ENCODE results near the gene ECI1. TPM values are rescaled to one million over a fixed set of nuclear protein-coding genes. Genes with fewer than 3 reads are reported as not detected.

The ECI1 gene
- polyA plus RNA-seq, 3 donors, result 29.9 to 74.5 (median 52.3) TPM

DNA sequence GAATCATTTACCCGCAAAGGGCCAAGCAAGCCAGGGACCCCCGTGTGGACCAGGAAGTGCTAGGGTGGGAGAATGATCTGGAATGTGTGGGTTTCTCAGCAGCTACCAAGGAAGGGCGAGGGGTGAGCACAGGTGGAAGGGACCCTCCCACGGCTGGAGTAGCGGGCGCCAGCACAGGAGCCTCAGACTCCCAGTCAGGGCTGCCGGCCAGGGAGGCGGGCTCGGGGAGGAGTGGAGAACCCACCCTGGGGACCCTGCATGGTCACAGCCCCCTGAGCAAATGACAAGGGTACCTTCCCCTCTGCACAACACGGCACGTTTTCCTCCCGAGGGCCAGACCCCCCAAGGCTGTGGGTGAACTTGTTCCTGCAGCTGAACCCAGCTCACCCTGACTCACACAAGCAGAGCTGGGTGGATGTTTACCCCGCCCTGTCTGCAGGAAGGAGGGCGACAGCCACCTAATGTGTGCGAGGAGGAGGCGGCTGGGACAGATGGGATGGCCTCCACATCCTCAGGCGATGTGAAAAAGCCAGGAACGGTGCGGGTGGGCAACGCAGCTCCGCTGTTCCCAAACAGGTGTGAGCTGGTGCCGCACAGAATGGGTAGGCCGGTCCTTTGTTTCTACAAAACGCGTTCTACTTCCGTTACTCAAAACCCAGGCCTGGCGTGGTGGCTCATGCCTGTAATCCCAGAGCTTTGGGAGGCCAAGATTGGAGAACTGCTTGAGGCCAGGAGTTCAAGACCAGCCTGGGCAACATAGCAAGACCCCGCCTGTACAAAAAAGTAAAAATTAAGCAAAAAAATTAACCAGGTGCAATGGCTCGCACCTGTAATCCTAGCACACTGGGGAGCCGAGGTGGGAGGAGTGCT lies 6.2 kb downstream of the ECI1 start:
- H3K4me3 Mint-ChIP-seq, result no peak overlapping the region
- peaks cover 35 to 70% of the 10 kb centered on the region in 2 donors for H3K36me3 Mint-ChIP-seq
- H3K27ac Mint-ChIP-seq, result peak overlapping the region in 2 of 7 donors; percentile 46 to 62
- H4K20me1 ChIP-seq (ENCODE audit: insufficient read depth, low read length), result no peaks in the 10 kb centered on the region
- H3K9ac ChIP-seq (ENCODE audit: insufficient read depth, low read length, poor library complexity, severe bottlenecking), result no peak overlapping the region
- H3K4me2 ChIP-seq (replicated peaks; ENCODE audit: extremely low read depth, low read length, poor library complexity, severe bottlenecking), result no peak overlapping the region
- no peak for DNase-seq
- no peaks in the 10 kb centered on the region for H3K27me3 ChIP-seq (ENCODE audit: control insufficient read depth in 2 of 2, insufficient read depth in 2 of 2, low read length in 2 of 2)
- H3K9me3 Mint-ChIP-seq, result peaks cover 0 to 3% (median 0%) of the 10 kb centered on the region in 7 donors
- no peaks in the 10 kb centered on the region for H3K9me3 ChIP-seq (replicated peaks in 1 of 2; ENCODE audit: control insufficient read depth in 1 of 2, insufficient read depth in 1 of 2, low read length in 2 of 2)
- peaks cover 47 to 48% of the 10 kb centered on the region in 2 donors for H3K36me3 ChIP-seq (replicated peaks in 1 of 2; ENCODE audit: control insufficient read depth in 1 of 2, insufficient read depth in 2 of 2, low read length in 2 of 2)
- H3K79me2 ChIP-seq (ENCODE audit: insufficient read depth, low read length), result peaks cover 10% of the 10 kb centered on the region
- intact Hi-C loops (cut with micrococcal nuclease), result loop anchor here in 1 of 2 donors (10.0 kb wide), 1 partner anchor 240 kb away; the partner anchor contains the start of gene ZNF598
- WGBS (ENCODE audit: insufficient coverage), result 97% methylated on average over 30 of the region's 30 CpGs
- H2AFZ ChIP-seq (ENCODE audit: insufficient read depth, low read depth, low read length, poor library complexity, severe bottlenecking), result no peak overlapping the region
- peaks cover 5% of the 10 kb centered on the region for H3K4me1 Mint-ChIP-seq
- peaks cover 2 to 3% of the 10 kb centered on the region in 2 donors for H3K4me1 ChIP-seq (ENCODE audit: control insufficient read depth in 1 of 2, insufficient read depth in 2 of 2, low read length in 2 of 2)
- H3K4me3 ChIP-seq (replicated peaks in 1 of 3; ENCODE audit: low read depth in 2 of 3, low read length in 3 of 3), result no peak overlapping the region
- TF ChIP-seq, protein P1, sequence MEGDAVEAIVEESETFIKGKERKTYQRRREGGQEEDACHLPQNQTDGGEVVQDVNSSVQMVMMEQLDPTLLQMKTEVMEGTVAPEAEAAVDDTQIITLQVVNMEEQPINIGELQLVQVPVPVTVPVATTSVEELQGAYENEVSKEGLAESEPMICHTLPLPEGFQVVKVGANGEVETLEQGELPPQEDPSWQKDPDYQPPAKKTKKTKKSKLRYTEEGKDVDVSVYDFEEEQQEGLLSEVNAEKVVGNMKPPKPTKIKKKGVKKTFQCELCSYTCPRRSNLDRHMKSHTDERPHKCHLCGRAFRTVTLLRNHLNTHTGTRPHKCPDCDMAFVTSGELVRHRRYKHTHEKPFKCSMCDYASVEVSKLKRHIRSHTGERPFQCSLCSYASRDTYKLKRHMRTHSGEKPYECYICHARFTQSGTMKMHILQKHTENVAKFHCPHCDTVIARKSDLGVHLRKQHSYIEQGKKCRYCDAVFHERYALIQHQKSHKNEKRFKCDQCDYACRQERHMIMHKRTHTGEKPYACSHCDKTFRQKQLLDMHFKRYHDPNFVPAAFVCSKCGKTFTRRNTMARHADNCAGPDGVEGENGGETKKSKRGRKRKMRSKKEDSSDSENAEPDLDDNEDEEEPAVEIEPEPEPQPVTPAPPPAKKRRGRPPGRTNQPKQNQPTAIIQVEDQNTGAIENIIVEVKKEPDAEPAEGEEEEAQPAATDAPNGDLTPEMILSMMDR (IDR thresholded peaks at IDR 0.05), result no peak
- H3K27me3 Mint-ChIP-seq (ENCODE audit: low read depth in 3 of 3), result peaks cover 0 to 2% (median 0%) of the 10 kb centered on the region in 3 donors
- H3K27ac ChIP-seq (ENCODE audit: low read depth in 1 of 2, low read length in 2 of 2), result no peak overlapping the region

DNA sequence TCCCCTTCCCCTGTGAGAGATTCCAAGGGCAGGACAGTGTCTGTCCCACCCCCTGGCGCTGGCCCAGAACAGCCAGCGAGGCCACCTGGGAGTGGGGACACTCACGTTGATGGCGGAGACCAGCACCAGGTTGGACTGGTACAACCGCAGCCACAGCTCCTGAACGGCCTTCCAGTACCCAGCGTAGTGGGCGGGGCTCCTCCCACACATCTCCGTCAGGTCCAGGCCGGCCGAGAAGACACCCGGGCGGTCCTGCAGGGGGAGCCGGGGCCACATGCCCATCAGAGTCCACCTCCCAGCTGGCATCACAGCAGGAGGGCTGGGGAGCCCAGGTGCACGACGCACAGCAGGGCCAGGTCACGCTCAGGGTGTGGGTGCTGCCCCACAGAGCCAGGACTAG lies 7.1 kb downstream of the ECI1 start:
- intact Hi-C loops (cut with micrococcal nuclease), result loop anchor here in 1 of 2 donors (10.0 kb wide), 1 partner anchor 240 kb away; the partner anchor contains the start of gene ZNF598
- H3K36me3 ChIP-seq (replicated peaks in 1 of 2; ENCODE audit: control insufficient read depth in 1 of 2, insufficient read depth in 2 of 2, low read length in 2 of 2), result peaks cover 47 to 54% of the 10 kb centered on the region in 2 donors
- H3K79me2 ChIP-seq (ENCODE audit: insufficient read depth, low read length), result peaks cover 5% of the 10 kb centered on the region
- H4K20me1 ChIP-seq (ENCODE audit: insufficient read depth, low read length), result no peaks in the 10 kb centered on the region
- DNase-seq, result no peak
- H3K27ac ChIP-seq (ENCODE audit: low read depth in 1 of 2, low read length in 2 of 2), result no peak overlapping the region
- no peaks in the 10 kb centered on the region for H3K27me3 ChIP-seq (ENCODE audit: control insufficient read depth in 2 of 2, insufficient read depth in 2 of 2, low read length in 2 of 2)
- no peak overlapping the region for H3K9ac ChIP-seq (ENCODE audit: insufficient read depth, low read length, poor library complexity, severe bottlenecking)
- H3K4me3 ChIP-seq (replicated peaks in 1 of 3; ENCODE audit: low read depth in 2 of 3, low read length in 3 of 3), result no peak overlapping the region
- TF ChIP-seq, protein P1 (IDR thresholded peaks at IDR 0.05), result no peak
- Mint-ChIP-seq H3K9me3 (peaks cover 0 to 3% (median 0%) of the 10 kb centered on the region in 7 donors), H3K4me1 (peaks cover 3% of the 10 kb centered on the region), H3K36me3 (peaks cover 42 to 75% of the 10 kb centered on the region in 2 donors), H3K27me3 (ENCODE audit: low read depth in 3 of 3) (peaks cover 2 to 4% (median 3%) of the 10 kb centered on the region in 3 donors), H3K27ac (no peak overlapping the region), H3K4me3 (no peak overlapping the region)
- H2AFZ ChIP-seq (ENCODE audit: insufficient read depth, low read depth, low read length, poor library complexity, severe bottlenecking), result no peak overlapping the region
- no peaks in the 10 kb centered on the region for H3K4me1 ChIP-seq (ENCODE audit: control insufficient read depth in 1 of 2, insufficient read depth in 2 of 2, low read length in 2 of 2)
- whole genome bisulfite sequencing (ENCODE audit: insufficient coverage), result 89% methylated on average over 8 of the region's 17 CpGs
- no peaks in the 10 kb centered on the region for H3K9me3 ChIP-seq (replicated peaks in 1 of 2; ENCODE audit: control insufficient read depth in 1 of 2, insufficient read depth in 1 of 2, low read length in 2 of 2)
- H3K4me2 ChIP-seq (replicated peaks; ENCODE audit: extremely low read depth, low read length, poor library complexity, severe bottlenecking), result no peak overlapping the region
